ENCODE data around the gene RPTOR.

RPTOR gene

DNA sequence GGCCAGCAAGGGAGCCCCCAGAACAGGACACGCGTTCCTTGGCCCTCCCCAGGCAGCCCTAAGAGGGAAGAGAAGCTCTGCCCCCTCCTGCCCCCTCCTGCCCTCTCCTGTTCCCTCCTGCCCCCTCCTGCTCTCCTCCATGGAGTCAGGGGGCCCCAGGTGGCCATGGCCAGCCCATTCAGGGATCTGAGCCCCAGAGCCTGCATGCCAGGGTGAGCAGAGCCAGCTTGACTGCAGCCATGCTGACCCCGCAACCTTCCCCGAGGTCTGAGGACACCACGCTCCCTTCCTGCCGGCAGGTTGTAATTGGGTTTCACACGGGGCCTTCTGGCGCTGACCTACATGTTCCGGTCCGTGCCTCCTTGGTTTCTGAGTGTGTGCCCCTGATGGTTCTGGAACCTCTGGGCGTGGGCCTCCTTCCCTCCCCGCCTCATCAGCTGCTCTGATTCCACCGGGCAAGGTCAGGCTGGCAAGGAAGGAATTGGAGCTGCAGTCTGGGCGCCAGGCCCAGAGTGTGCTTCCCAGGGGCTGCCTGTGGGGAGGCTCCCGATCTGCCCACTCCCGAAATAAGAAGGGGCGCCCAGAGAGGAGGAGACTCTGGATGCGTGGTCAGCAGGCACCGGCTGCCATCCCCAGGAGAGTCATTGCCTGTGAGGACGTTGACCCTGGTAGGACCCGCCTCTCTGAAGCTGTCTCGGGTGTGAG is 44.5 kb upstream of the RPTOR start:
- no peak overlapping the region for H3K9ac ChIP-seq (ENCODE audit: low read depth, low read length)
- no peaks in the 10 kb centered on the region for H3K79me2 ChIP-seq (ENCODE audit: insufficient read depth, low read length)
- H3K4me3 ChIP-seq (ENCODE audit: low read depth in 1 of 2, low read length in 2 of 2): no peak overlapping the region
- H2AFZ ChIP-seq (ENCODE audit: low read depth, low read length): no peak overlapping the region
- TF ChIP-seq CTCF (IDR thresholded peaks at IDR 0.05; ENCODE audit: borderline replicate concordance, extremely low read depth, low read length, poor library complexity, severe bottlenecking): no peak
- no peak for TF ChIP-seq EZH2 (IDR thresholded peaks at IDR 0.05; ENCODE audit: borderline replicate concordance, low read depth, low read length, severe bottlenecking)
- no peaks in the 10 kb centered on the region for H3K9me3 ChIP-seq (ENCODE audit: insufficient read depth, low read length, severe bottlenecking)
- no peaks in the 10 kb centered on the region for H3K4me1 ChIP-seq (ENCODE audit: insufficient read depth, low read length)
- ATAC-seq (ENCODE audit: insufficient read depth, low read depth) (no peak), DNase-seq (no peak)
- no peaks in the 10 kb centered on the region; the same call in 1 of the 2 replicates for H4K20me1 ChIP-seq (ENCODE audit: insufficient read depth, low read length)
- no peak overlapping the region for H3K4me2 ChIP-seq (ENCODE audit: insufficient read depth, low read length)
- H3K36me3 ChIP-seq (ENCODE audit: insufficient read depth, low read length): no peaks in the 10 kb centered on the region
- no peak overlapping the region for H3K27ac ChIP-seq (ENCODE audit: low read length)
- H3K27me3 ChIP-seq (ENCODE audit: insufficient read depth, low read length, poor library complexity): no peaks in the 10 kb centered on the region

- no peak overlapping the region for H3K27ac ChIP-seq (ENCODE audit: low read length)
Observed at GRCh38 chr17:80501741-80502577, 42.7 kb upstream of the RPTOR start.

DNA sequence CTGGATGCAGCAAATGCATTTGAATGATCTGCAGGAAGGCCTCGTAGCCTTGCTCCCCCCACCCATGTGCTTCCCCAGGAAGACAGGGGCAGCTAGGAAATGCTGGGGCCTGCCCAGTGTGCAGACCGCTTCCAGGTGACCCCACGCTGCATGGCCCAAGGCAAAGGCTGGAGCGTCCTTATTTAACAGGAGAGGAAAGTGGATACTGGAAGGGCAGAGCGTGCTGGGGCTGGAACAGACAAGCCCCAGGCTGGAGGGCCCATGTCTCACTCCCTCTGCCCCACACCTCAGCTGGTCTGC is 42.1 kb upstream of the RPTOR start:
- Histone ChIP-seq H3K4me2 (ENCODE audit: insufficient read depth, low read length) (no peak overlapping the region), H3K9me3 (ENCODE audit: insufficient read depth, low read length, severe bottlenecking) (no peaks in the 10 kb centered on the region), H3K36me3 (ENCODE audit: insufficient read depth, low read length) (no peaks in the 10 kb centered on the region), H3K4me1 (ENCODE audit: insufficient read depth, low read length) (no peaks in the 10 kb centered on the region), H3K27me3 (ENCODE audit: insufficient read depth, low read length, poor library complexity) (no peaks in the 10 kb centered on the region), H3K9ac (ENCODE audit: low read depth, low read length) (no peak overlapping the region), H3K4me3 (ENCODE audit: low read depth in 1 of 2, low read length in 2 of 2) (no peak overlapping the region), H2AFZ (ENCODE audit: low read depth, low read length) (no peak overlapping the region), H4K20me1 (ENCODE audit: insufficient read depth, low read length) (no peaks in the 10 kb centered on the region; the same call in 1 of the 2 replicates), H3K79me2 (ENCODE audit: insufficient read depth, low read length) (no peaks in the 10 kb centered on the region), H3K27ac (ENCODE audit: low read length) (no peak overlapping the region)
- TF ChIP-seq CTCF (IDR thresholded peaks at IDR 0.05; ENCODE audit: borderline replicate concordance, extremely low read depth, low read length, poor library complexity, severe bottlenecking) (no peak), EZH2 (IDR thresholded peaks at IDR 0.05; ENCODE audit: borderline replicate concordance, low read depth, low read length, severe bottlenecking) (no peak)
- no peak for ATAC-seq (ENCODE audit: insufficient read depth, low read depth)
- no peak for DNase-seq

More at GRCh38 chr17:80501741-80502577, 42.7 kb upstream of the RPTOR start:
- H3K79me2 ChIP-seq (ENCODE audit: insufficient read depth, low read length): no peaks in the 10 kb centered on the region
- H3K4me2 ChIP-seq (ENCODE audit: insufficient read depth, low read length): no peak overlapping the region
- no peaks in the 10 kb centered on the region for H3K36me3 ChIP-seq (ENCODE audit: insufficient read depth, low read length)
- no peaks in the 10 kb centered on the region for H3K4me1 ChIP-seq (ENCODE audit: insufficient read depth, low read length)
- no peak overlapping the region for H2AFZ ChIP-seq (ENCODE audit: low read depth, low read length)
- H3K27me3 ChIP-seq (ENCODE audit: insufficient read depth, low read length, poor library complexity): no peaks in the 10 kb centered on the region
- ATAC-seq (ENCODE audit: insufficient read depth, low read depth): no peak
- DNase-seq: no peak
- TF ChIP-seq CTCF (IDR thresholded peaks at IDR 0.05; ENCODE audit: borderline replicate concordance, extremely low read depth, low read length, poor library complexity, severe bottlenecking): no peak
- no peak for TF ChIP-seq EZH2 (IDR thresholded peaks at IDR 0.05; ENCODE audit: borderline replicate concordance, low read depth, low read length, severe bottlenecking)
- no peaks in the 10 kb centered on the region for H3K9me3 ChIP-seq (ENCODE audit: insufficient read depth, low read length, severe bottlenecking)
- H4K20me1 ChIP-seq (ENCODE audit: insufficient read depth, low read length): no peaks in the 10 kb centered on the region; the same call in 1 of the 2 replicates
- no peak overlapping the region for H3K9ac ChIP-seq (ENCODE audit: low read depth, low read length)
- no peak overlapping the region for H3K4me3 ChIP-seq (ENCODE audit: low read depth in 1 of 2, low read length in 2 of 2)
